ENCODE results near the gene METTL9.

DNA sequence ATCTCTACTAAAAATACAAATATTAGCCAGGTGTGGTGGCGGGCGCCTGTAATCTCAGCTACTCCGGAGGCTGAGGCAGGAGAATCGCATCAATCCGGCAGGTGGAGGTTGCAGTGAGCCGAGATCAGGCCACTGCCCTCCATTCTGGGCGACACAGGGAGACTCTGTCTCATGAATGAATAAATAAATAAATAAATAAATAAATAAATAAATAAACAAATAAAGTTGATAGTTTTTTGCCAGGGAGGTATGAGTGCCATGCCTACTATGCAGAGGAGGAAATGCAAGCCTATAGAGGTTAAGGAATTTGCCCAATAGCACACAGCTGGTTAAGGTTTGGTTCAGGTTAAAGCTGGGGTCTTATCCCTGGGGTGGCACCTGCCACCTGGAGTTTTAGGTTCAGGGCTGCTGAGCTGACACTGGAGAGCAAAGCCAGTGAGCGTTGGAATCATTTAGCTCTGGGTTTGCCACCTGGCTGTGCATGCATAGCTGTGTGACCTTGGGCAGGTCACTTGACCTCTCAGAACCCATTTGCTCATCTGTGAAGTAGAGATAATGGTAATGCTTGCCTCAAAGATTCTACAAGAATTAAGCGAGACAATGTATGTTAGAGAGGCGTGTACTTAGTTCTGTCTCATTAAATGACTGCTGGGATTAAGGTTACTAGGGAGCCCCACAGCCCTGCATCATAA, 65.6 kb downstream of the METTL9 start:
- TF ChIP-seq GATA2 (IDR thresholded peaks at IDR 0.05; ENCODE audit: low read depth, low read length) = no peak
- TF ChIP-seq GATA3 (IDR thresholded peaks at IDR 0.05; ENCODE audit: low read depth, low read length) = no peak

Data from SH-SY5Y (cell line).